Nephron (organoid): ENCODE data around the gene NFIC.

Experiments used
- H3K27ac Mint-ChIP-seq, 3 experiments: 2 replicates each; pipeline ENCODE4 v1.8.0; 2020; ENCODE audit warnings: mixed read lengths in 3 of 3, mild to moderate bottlenecking in 2 of 3, moderate library complexity in 1 of 3
- H3K27me3 Mint-ChIP-seq: 2 replicates; pipeline ENCODE4 v1.8.0; 2021; ENCODE audit warnings: low read depth, mild to moderate bottlenecking, moderate library complexity, mixed read lengths
- H3K36me3 Mint-ChIP-seq: 2 replicates; pipeline ENCODE4 v1.8.0; 2020; ENCODE audit warnings: low read depth, mixed read lengths
- H3K4me1 Mint-ChIP-seq: 2 replicates; pipeline ENCODE4 v1.8.0; 2020; ENCODE audit warnings: mixed read lengths
- H3K4me3 Mint-ChIP-seq, 3 experiments: 2 replicates each; pipeline ENCODE4 v1.8.0; 2020; ENCODE audit warnings: mild to moderate bottlenecking in 3 of 3, mixed read lengths in 3 of 3, moderate library complexity in 2 of 3
- H3K9me3 Mint-ChIP-seq: 2 replicates; pipeline ENCODE4 v1.8.0; 2020; ENCODE audit warnings: mixed read lengths
- CTCF ChIP-seq, 3 experiments: fragments of 200-600 bp; sonication (generic); IDR thresholded peaks; one replicate each; pipeline ENCODE4 v1.5.0; 2021; ENCODE audit warnings: antibody characterized with exemption in 3 of 3; ENCODE audit not compliant: unreplicated experiment in 3 of 3

NFIC gene

GRCh38 chr19:3364501-3364858, 1.9 kb upstream of the NFIC start:
- Mint-ChIP-seq H3K27me3 (peaks cover 69% of the 10 kb centered on the region), H3K4me3 (peak overlapping the region; percentile 71 to 88 (median 78)), H3K36me3 (no peaks in the 10 kb centered on the region), H3K9me3 (no peaks in the 10 kb centered on the region), H3K4me1 (peaks cover 45% of the 10 kb centered on the region), H3K27ac (peak overlapping the region; percentile 37 to 83 (median 61))
- TF ChIP-seq CTCF (IDR thresholded peaks at IDR 0.05; ENCODE audit: unreplicated experiment in 3 of 3): no peak

- peaks cover 77% of the 10 kb centered on the region for H3K27me3 Mint-ChIP-seq
- H3K36me3 Mint-ChIP-seq: no peaks in the 10 kb centered on the region
- H3K4me3 Mint-ChIP-seq: peak overlapping the region; percentile 79 to 88 (median 81)
- peak overlapping the region; percentile 37 to 83 (median 65) for H3K27ac Mint-ChIP-seq
- TF ChIP-seq CTCF (IDR thresholded peaks at IDR 0.05; ENCODE audit: unreplicated experiment in 3 of 3): no peak
- H3K9me3 Mint-ChIP-seq: no peaks in the 10 kb centered on the region
- H3K4me1 Mint-ChIP-seq: peaks cover 52% of the 10 kb centered on the region
Measured at GRCh38 chr19:3365093-3365835, 1.1 kb upstream of the NFIC start.

GRCh38 chr19:3366753-3367627, 607 bp downstream of the NFIC start:
- H3K4me1 Mint-ChIP-seq: peaks cover 64% of the 10 kb centered on the region
- no peaks in the 10 kb centered on the region for H3K9me3 Mint-ChIP-seq
- peaks cover 81% of the 10 kb centered on the region for H3K27me3 Mint-ChIP-seq
- no peak for TF ChIP-seq CTCF (IDR thresholded peaks at IDR 0.05; ENCODE audit: unreplicated experiment in 3 of 3)
- peak overlapping the region; percentile 77 to 96 (median 91) for H3K27ac Mint-ChIP-seq
- H3K4me3 Mint-ChIP-seq: peak overlapping the region; percentile 86
- no peaks in the 10 kb centered on the region for H3K36me3 Mint-ChIP-seq

- no peak for TF ChIP-seq CTCF (IDR thresholded peaks at IDR 0.05; ENCODE audit: unreplicated experiment in 3 of 3)
- peaks cover 55% of the 10 kb centered on the region for H3K4me1 Mint-ChIP-seq
- H3K36me3 Mint-ChIP-seq: no peaks in the 10 kb centered on the region
- no peaks in the 10 kb centered on the region for H3K9me3 Mint-ChIP-seq
- H3K27me3 Mint-ChIP-seq: peaks cover 78% of the 10 kb centered on the region
- peak overlapping the region; percentile 77 to 96 (median 91) for H3K27ac Mint-ChIP-seq
- H3K4me3 Mint-ChIP-seq: peak overlapping the region; percentile 74 to 86 (median 86)
Measured at GRCh38 chr19:3367628-3368440, 1.5 kb downstream of the NFIC start.

- peak overlapping the region; percentile 74 to 86 (median 86) for H3K4me3 Mint-ChIP-seq
- H3K36me3 Mint-ChIP-seq: no peaks in the 10 kb centered on the region
- peaks cover 72% of the 10 kb centered on the region for H3K27me3 Mint-ChIP-seq
- no peak for TF ChIP-seq CTCF (IDR thresholded peaks at IDR 0.05; ENCODE audit: unreplicated experiment in 3 of 3)
- no peaks in the 10 kb centered on the region for H3K9me3 Mint-ChIP-seq
- peaks cover 53% of the 10 kb centered on the region for H3K4me1 Mint-ChIP-seq
- peak overlapping the region; percentile 91 to 96 (median 94) for H3K27ac Mint-ChIP-seq
Measured at GRCh38 chr19:3368441-3368795, 2.0 kb downstream of the NFIC start.
